ENCODE data around the gene S100A9. TPM values are rescaled to one million over a fixed set of nuclear protein-coding genes. Genes with fewer than 3 reads are reported as not detected.

Gene S100A9
- total and polyA plus RNA-seq, 2 of the 4 experiments (the other 2 are of a cell fraction): not detected

- H3K79me1 ChIP-seq (ENCODE audit: low read depth in 1 of 2, low read length in 2 of 2): no peaks in the 10 kb centered on the region
- H3K4ac ChIP-seq (ENCODE audit: low read depth, low read length): no peak overlapping the region
- H3K4me2 ChIP-seq (ENCODE audit: low read depth, low read length): no peak overlapping the region
- H4K91ac ChIP-seq (ENCODE audit: insufficient read depth, low read depth, low read length): no peak overlapping the region
- H2BK120ac ChIP-seq (ENCODE audit: low read depth, low read length): no peak overlapping the region
- no peak overlapping the region for H4K5ac ChIP-seq (ENCODE audit: low read depth, low read length)
- TF ChIP-seq CHD1 (IDR thresholded peaks at IDR 0.05; ENCODE audit: low read depth, low read length) (no peak), MAFK (IDR thresholded peaks at IDR 0.05; ENCODE audit: low read depth, low read length) (no peak), RFX5 (IDR thresholded peaks at IDR 0.05; ENCODE audit: low read depth, low read length) (no peak), SMC3 (IDR thresholded peaks at IDR 0.05; ENCODE audit: low read depth, low read length) (no peak), RAD21 (IDR thresholded peaks at IDR 0.05; ENCODE audit: low read length) (no peak), FOS (IDR thresholded peaks at IDR 0.05; ENCODE audit: low read depth, low read length) (no peak), POLR2A (IDR thresholded peaks at IDR 0.05; ENCODE audit: low read depth, low read length) (no peak), ELK1 (IDR thresholded peaks at IDR 0.05; ENCODE audit: borderline replicate concordance, low read depth, low read length) (no peak), MAZ (IDR thresholded peaks at IDR 0.05; ENCODE audit: borderline replicate concordance, low read depth, low read length) (no peak), USF2 (IDR thresholded peaks at IDR 0.05; ENCODE audit: low read depth, low read length) (no peak), RCOR1 (IDR thresholded peaks at IDR 0.05; ENCODE audit: insufficient replicate concordance, low read length) (no peak), BHLHE40 (IDR thresholded peaks at IDR 0.05; ENCODE audit: low read depth, low read length) (no peak), MXI1 (IDR thresholded peaks at IDR 0.05; ENCODE audit: borderline replicate concordance, low read depth, low read length) (no peak), NFE2L2 (IDR thresholded peaks at IDR 0.05; ENCODE audit: low read depth, low read length) (no peak), CEBPB (IDR thresholded peaks at IDR 0.05; ENCODE audit: low read depth, low read length) (no peak)
- TF ChIP-seq, protein P1, sequence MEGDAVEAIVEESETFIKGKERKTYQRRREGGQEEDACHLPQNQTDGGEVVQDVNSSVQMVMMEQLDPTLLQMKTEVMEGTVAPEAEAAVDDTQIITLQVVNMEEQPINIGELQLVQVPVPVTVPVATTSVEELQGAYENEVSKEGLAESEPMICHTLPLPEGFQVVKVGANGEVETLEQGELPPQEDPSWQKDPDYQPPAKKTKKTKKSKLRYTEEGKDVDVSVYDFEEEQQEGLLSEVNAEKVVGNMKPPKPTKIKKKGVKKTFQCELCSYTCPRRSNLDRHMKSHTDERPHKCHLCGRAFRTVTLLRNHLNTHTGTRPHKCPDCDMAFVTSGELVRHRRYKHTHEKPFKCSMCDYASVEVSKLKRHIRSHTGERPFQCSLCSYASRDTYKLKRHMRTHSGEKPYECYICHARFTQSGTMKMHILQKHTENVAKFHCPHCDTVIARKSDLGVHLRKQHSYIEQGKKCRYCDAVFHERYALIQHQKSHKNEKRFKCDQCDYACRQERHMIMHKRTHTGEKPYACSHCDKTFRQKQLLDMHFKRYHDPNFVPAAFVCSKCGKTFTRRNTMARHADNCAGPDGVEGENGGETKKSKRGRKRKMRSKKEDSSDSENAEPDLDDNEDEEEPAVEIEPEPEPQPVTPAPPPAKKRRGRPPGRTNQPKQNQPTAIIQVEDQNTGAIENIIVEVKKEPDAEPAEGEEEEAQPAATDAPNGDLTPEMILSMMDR (conservative IDR thresholded peaks at IDR 0.05; ENCODE audit: low read depth, low read length): no peak
- no peak overlapping the region for H3K23ac ChIP-seq (ENCODE audit: low read depth, low read length)
- no peaks in the 10 kb centered on the region for H3K9me3 ChIP-seq (ENCODE audit: control insufficient read depth, insufficient read depth, low read length)
- H2BK15ac ChIP-seq (ENCODE audit: low read depth, low read length): no peak overlapping the region
- no peak overlapping the region for H3K9ac ChIP-seq (ENCODE audit: low read depth, low read length)
- in situ Hi-C loops (cut with MboI; ENCODE audit: low sequenced_read_pairs): no loop called here
- no peak overlapping the region for H3K18ac ChIP-seq (ENCODE audit: low read depth, low read length)
- WGBS, 2 experiments (ENCODE audit: extremely low coverage in 2 of 2, insufficient read length in 1 of 2): no CpG with 5 or more reads among the region's 3 CpGs
- ChIA-PET POLR2A (ENCODE audit: unreplicated experiment) (no interaction called here), CTCF (no interaction called here)
- H3K4me1 ChIP-seq (ENCODE audit: control insufficient read depth, insufficient read depth, low read length): no peaks in the 10 kb centered on the region
- dilution Hi-C loops (cut with HindIII; ENCODE audit: low sequenced_read_pairs, unreplicated experiment): no loop called here
- H4K20me1 ChIP-seq (ENCODE audit: insufficient read depth, low read length): no peaks in the 10 kb centered on the region
- no peak for ATAC-seq (ENCODE audit: low read depth)
- peaks cover 4% of the 10 kb centered on the region for H3K27me3 ChIP-seq (ENCODE audit: control insufficient read depth, insufficient read depth, low read length)
- BruUV-seq (replicated peaks): no TSS peak
- no peak overlapping the region for H3K14ac ChIP-seq (replicated peaks; ENCODE audit: low read depth, low read length)
- no peak for DNase-seq
- no peak overlapping the region for H3K56ac ChIP-seq (ENCODE audit: extremely low read depth, insufficient read depth, low read length)
- no peak overlapping the region for H2AFZ ChIP-seq (replicated peaks; ENCODE audit: low read length, poor library complexity)
- no peak overlapping the region for H3K27ac ChIP-seq (ENCODE audit: insufficient read depth, low read length)
- no peak overlapping the region for H2BK20ac ChIP-seq (ENCODE audit: low read depth, low read length)
- no peak overlapping the region for H4K8ac ChIP-seq (ENCODE audit: low read depth in 2 of 2, low read length in 2 of 2)
- no peaks in the 10 kb centered on the region for H3K9me1 ChIP-seq (ENCODE audit: insufficient read depth, low read length)
- no peak overlapping the region for H2AK5ac ChIP-seq (ENCODE audit: low read depth, low read length)
- no peaks in the 10 kb centered on the region for H3K36me3 ChIP-seq (ENCODE audit: control insufficient read depth, insufficient read depth, low read length)
- H3K4me3 ChIP-seq (ENCODE audit: insufficient read depth, low read depth, low read length): no peak overlapping the region
- intact Hi-C loops (cut with micrococcal nuclease): no loop called here
- H2AK9ac ChIP-seq (replicated peaks; ENCODE audit: low read depth, low read length, poor library complexity): no peak overlapping the region
- H2BK5ac ChIP-seq (ENCODE audit: low read depth, low read length, poor library complexity, severe bottlenecking): no peak overlapping the region
Measured at GRCh38 chr1:153344718-153345025, 13.0 kb upstream of the S100A9 start.
